GM19239 (cell line): Measurements from ENCODE around the gene ATP13A1.

Experiments used
- DNase-seq: peaks from one replicate; pipeline ENCODE4 v3.0.0; 2011; ENCODE audit warnings: low spot score; ENCODE audit not compliant: insufficient read length
- FAIRE-seq: peaks from 2 replicates; lab custom pipeline; 2011; peaks lifted over from hg19 to GRCh38; lab: Jason Lieb, UNC

The ATP13A1 gene

DNA sequence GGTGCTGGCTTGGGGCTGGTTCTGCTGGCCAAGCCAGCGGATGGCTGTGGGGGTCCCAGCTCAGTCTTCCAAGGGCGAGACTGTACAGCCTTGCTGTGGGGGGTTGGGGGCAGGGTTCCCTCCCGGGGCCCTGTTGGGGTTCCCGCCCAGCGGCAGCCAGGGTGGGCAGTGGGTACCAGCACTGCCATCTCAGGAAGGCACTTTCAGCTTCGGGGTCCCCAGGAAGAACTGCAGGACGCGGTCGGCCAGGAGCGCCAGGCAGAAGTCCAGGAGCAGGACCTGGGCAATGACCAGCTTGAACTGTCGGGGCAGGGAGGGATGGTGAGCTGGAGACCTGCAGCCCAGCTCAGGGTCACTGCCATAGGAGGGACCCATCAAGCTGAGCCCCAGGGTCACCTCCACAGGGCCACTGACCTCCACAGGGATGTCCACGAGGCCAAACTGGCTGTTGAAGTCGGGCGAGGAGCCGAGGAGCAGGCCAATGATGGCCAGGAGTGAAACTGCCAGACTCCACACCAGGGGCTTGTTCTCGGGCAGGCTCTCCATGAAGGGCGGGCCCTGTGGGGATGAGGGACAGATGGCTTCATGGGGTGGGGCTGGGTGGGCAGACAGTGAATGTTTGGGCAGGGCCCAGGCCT is 18.1 kb downstream of the ATP13A1 start:
- FAIRE-seq (no peak), DNase-seq (no peak)

DNA sequence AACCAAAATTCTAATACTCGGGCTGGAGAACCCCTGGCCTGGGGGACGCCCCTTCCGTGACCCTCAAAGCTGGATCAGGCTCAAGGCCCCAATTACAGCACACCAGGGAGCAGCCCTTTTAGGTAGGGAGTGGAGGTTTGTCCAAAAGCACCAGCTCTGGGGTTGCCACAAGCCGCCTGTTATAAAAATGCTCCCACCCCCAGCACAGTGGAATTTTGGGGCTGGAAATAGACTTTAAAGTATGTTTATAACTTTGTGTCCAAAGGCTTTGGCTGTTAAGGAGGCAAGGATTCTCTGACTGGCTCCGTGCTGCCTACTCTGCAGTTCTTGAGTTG is 19.5 kb downstream of the ATP13A1 start:
- FAIRE-seq (no peak), DNase-seq (no peak)

DNA sequence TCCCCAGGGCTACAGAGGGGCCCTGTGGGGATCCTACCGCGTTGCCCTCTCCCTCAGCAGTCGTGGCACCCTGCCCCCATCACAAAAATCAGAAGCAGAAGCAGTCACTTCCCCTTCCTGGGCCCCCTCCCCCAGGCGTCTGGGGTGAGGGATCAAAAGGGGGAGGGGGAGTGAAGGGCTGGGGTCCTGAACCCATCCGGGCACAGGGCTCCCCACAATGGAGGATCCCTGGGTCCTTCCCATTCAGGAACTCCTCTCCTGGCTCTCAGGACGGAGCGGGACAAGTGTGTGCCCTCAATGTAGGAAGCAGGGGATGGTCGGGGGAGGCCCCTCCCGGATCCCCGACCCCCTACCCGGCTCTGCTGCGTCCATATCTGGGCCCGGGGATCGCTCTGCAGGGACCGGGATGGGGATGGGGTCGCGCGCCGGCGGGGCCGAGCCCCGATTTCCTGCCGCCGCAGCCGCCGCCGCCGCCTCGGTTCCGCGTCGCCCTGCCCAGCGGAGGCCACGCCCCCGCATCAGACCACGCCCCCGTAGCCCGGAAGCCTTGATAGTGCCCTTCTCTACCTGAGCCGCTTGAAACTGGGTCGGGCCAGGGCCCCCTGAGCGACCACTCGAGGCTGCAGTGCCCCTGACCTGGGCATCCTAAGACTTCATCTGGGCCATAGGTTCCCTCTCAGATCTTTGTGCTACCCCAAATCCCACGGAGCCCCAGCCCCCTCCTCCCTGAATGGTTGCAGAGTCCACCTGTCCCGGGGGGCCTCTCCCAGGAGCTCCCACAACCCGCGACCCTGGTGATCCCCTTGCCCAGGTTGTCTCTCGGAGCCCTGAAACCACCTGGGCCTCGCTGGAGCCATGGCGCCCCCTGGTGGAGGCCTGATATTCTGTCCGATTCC is 20.1 kb downstream of the ATP13A1 start, which contains the start of gene GMIP:
Gene GMIP (minus strand): TSS at position 500 of the 896 bp plus-strand sequence. CDS start 128 bp downstream, at position 372.
- FAIRE-seq, result peak; percentile 77
- DNase-seq, result peak; percentile 98

DNA sequence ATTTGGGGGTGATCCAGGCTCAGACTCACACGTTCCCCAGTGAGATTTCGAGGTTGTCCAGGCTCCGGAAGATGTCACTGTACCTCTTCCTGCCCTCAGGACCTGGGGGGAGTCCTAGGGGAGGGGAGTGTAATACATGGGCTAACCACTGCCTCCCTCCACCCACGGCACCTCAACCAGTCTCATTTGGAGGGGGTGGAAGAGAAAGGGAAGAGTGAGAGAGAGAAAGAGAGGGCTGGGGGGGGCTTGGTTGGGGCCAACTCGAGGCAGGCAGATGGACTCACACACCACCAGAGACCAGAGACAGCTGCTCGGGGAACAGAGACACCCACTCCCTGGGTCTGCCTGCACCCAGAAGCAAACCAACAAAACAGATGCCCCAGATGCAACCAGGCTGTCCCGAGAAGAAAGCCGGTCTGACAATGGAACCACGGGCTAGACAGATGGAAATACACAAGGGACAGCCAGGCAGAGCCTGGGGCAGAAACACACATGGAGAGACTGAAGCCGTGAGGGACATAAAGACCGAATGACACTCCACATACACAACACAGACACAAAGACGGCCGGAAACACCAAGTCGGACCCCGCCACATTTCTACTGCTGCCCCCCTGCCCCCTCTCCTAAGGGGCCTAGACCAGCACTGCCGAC is 20.8 kb downstream of the ATP13A1 start:
- peak; percentile 74 for DNase-seq
- peak; percentile 78 for FAIRE-seq

DNA sequence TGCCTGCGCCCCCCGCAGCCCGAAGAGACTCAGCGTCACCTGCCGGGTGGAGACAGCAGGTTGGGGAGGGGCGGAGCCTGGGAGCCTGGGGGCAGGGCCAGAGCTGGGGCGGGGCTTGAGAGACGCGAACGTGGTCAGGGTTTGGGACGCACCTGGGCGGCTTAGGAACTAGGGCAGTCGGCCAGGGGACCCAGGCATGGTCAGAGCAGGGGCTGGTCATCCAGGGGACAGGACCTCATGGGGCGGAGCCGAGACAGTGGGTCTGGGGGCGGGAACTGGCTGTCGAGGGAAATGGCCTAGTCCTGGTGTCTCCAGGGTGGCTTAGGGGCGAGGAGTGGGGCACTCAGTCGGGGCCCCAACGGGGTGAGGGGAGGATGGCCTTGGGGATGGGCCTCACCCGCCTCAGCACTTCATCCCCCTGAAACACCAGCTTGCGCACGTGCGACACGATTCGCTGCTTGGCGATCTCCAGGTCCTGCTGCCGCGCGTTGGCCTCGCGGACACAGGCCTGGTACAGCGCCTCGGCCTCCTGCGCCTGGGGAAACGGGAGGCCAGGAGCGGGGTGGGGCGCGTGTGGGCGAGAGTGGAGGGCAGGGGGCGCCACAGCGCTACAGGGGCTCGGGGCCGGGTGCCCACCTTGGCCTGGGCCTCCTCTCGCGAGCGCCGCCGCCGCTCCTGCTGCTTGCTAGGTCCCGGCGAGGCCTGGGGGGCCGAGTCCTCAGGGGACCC is 25.8 kb downstream of the ATP13A1 start:
- DNase-seq, result no peak
- no peak for FAIRE-seq

DNA sequence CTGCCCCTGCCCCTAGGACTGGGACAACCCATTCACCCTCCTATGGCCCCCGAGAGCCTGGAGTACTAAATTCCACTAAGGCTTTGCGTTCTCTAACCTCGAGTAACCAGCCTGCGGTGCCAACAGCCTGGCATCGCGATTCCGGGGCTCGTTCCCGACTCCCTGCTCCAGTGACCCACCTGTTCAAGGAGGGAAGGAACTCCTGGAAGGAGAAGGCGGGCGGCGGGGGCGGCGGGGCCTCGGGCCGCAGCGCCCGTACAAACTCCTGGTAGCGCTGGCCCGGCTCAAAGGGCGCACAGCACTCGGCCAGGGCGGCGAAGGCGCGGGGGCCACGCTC is 26.3 kb downstream of the ATP13A1 start:
- DNase-seq (no peak), FAIRE-seq (no peak)

DNA sequence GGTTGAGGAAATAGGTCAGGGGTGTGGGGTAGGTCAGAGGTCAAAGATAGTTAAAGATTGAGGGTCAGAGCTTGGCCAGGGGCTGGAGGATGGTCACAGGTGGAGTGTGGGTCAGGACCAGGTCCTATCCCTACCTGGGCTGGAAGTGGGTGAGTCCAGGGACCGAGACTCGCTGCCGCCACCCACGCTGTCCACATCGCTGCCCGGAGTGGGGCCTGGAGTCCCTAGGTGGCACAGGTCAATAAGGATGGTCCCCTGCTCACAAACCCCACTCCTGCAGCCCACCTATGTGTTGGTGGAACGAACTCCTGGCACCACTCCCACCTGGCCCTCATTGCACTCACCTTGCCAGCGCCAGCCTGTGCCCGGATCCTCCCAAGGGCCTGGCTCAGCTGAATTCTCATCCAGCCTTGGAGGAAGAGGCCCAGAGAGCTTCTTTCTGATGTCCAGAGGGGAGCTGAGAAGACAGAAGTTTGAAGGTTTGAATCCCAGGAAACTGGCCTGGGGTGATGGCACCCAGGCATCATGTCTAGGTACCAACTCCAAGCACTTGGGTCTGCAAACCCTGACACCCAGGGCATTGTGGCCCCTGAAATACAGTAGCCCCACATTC is 26.8 kb downstream of the ATP13A1 start:
- DNase-seq (no peak), FAIRE-seq (no peak)

DNA sequence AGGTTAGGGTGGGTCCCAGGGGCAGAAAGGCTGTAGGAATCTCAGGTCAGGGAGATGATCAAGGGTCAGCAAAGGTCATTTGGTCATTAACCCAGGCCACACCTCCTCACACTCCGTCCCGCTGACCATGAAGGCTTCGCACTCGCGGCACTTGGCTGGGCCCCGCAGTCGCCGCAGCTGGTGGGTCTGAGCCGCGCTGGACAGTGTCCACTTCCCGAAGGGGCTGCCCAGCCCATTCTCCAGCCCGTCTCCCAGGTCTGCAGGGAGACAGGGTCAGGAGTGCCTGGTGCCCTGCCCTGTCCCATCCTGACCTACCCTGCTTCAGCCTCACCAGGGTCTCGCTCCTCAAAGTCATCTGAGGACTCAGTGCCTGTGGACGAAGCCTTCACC is 28.2 kb downstream of the ATP13A1 start:
- FAIRE-seq (no peak), DNase-seq (no peak)

DNA sequence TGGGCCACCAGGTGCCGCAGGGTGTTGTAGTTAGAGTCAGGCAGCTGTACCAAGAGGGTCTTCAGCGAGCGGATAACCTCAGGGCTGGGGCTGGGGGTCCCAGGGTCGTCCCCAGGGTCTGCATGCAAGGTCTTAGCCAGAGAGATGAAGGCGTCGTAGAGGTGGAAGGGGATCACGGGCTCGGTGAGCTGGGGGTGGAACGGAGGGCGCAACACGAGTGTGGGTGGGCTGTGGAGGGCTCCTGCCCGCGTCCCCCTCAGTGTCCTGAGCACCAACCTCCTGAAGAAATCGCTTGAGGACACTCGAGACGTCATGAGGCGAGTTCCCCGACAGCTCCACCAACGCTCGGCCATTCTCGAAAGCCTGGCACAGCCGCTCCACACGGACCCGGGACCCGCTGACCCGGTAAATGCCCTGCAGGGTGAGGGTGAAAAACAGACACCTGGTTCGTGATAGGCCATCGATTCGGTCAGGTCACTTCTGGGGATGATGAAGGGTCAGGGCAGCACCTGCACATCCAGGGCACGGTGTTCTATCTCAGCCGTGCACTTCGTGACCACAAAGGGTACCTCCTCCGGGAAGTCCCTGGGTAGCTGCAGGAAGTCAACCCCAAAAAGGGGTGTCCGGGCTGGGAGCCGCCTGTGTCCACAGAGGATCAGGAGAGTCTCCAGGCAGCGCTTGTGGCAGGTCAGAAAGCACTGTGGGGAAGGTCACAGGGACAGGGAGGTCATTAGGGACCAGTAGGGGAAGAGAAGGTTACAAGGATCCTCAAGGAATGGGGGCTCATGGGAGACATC is 28.8 kb downstream of the ATP13A1 start:
- FAIRE-seq, result no peak
- no peak for DNase-seq

DNA sequence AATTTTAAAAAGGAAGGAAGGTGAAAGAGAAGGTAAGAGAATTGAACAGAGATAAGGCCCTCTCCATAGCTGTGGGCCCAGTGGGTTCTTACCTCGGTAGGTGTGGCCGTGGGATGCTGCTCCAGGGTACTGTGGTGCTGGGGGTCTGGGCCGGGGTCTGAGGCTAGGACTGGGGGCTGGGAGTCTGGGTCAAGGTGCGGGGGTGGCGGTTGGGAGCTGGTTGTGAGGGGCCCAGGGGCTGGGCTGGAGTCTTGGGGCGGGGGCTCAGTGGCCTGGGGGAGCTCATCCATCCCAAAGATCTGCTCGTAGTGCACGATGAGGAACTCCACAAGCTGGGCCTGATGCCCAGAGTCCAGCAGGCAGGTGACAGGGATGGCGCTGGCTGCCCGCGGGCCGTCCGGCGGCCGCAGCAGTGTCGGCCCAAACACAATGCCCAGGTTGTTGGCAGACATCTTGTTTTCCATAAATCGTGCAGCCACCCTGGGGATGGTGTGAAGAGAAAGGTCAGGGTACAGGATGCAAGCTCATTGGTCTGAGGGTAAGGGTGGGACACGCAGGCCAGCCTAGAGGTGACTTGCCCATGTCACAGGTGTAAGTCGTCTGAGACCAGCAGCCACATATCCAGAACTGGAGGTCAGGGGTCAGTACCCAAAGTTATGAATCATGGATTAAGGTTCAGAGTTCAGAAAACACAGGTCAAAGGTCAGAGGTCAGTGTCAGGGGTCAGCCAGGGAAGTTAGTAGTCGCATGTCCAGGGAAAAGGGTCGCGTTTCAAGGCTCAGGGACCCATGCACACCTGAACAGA is 29.6 kb downstream of the ATP13A1 start:
- DNase-seq (no peak), FAIRE-seq (no peak)

DNA sequence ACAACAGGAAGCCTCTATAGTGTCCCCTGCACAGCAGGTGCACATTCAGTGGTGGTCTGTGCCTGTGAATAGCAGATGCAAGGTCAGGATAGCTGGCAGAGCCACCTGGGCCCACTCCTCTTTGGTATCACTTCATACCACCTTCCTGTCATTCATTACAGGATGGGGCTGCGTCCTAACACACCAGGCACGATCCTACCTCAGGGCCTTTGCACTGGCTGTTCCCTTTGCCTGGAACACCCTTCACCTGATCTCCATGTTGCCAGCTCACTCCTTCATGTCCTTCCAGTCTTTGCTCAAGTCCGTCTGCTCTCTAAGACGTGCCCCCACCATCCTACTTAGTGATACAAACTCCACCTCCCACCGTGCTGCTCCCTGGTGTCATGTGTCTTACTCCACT is 30.8 kb downstream of the ATP13A1 start:
- DNase-seq (no peak), FAIRE-seq (no peak)

DNA sequence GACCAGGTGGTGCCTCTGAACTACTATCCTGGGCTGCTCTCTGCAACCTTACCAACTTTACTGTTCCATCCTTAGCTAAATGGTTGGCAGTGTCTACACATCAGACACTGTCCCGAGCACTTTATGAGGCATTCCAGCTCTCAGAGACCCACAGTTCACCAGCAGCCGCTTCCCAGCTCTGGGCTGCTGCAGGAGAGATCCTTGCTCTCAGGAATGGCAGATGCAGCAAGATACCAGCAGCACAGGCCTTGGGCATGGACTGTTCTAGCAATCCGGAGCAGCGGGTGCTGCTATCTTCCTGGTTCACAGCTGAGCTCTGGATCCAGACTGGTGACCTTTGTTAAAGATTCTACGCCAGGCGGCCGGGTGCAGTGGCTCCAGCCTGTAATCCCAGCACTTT is 32.1 kb downstream of the ATP13A1 start:
- no peak for FAIRE-seq
- DNase-seq, result no peak

DNA sequence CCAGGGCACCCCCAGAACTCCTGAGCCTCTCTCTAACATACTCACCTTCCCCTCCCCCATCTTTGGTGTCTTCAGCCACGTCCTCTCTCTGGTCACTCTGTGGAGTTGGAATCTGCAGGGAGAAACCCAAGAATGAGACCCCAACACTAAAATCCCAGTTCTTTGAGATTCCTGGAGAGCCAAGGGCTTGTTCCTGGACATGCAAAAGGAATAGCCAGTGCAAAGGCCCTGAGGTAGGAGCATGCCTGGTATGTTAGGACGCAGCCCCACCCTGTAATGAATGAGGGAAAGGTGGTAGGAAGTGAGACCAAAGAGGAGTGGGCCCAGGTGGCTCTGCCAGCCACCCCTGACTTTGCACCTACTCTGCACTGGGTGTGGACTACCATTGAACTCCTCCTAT is 33.0 kb downstream of the ATP13A1 start:
- FAIRE-seq, result no peak
- DNase-seq, result no peak

DNA sequence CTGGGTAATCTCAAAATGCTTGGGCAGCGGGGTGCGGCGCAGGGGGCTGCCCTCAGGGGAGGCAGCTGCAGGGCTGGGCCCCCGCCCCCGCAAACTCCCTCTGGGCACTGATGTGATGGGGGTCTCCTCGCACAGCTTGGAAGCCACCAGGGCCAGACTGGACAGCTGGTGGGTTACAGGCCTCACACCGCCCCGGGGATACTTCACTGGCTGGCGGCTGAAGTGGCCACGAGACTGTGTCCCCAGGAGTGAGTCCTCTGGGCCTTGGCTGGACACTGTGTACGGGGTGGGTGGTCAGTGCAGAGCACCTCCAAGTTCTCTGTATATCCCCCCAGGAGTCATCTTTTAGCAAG is 33.4 kb downstream of the ATP13A1 start:
- DNase-seq, result no peak
- FAIRE-seq, result no peak

DNA sequence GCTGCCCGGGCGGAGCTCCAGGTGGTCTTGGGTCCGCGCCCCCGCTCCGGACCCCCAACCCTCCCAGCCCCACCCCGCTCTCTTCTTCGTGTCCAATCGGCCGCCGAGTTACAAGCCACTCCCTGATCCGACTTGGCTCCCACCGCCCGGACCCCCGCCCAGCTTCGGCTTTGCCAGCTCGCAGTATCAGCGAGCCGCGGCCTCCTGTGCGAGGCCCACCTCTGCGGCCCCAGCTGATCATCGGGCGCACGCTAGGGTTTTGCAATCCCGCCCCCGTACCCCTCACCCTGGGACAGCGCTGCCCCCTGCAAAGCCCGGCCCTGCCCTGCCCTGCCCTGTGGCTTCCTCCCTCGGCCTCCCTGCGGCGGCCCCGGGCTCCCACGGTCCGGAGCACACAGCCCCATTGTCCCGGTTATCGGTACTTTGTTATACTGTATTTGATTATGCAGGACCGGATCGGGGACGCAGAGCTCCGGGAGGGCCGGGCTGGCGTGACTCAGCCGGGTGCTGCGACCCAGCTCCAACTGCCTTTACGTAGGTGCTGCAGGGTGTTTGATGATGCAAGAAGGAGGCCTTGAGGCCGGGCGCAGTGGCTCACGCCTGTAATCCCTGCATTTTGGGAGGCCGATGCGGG is 34.9 kb downstream of the ATP13A1 start:
- FAIRE-seq, result no peak
- no peak for DNase-seq

DNA sequence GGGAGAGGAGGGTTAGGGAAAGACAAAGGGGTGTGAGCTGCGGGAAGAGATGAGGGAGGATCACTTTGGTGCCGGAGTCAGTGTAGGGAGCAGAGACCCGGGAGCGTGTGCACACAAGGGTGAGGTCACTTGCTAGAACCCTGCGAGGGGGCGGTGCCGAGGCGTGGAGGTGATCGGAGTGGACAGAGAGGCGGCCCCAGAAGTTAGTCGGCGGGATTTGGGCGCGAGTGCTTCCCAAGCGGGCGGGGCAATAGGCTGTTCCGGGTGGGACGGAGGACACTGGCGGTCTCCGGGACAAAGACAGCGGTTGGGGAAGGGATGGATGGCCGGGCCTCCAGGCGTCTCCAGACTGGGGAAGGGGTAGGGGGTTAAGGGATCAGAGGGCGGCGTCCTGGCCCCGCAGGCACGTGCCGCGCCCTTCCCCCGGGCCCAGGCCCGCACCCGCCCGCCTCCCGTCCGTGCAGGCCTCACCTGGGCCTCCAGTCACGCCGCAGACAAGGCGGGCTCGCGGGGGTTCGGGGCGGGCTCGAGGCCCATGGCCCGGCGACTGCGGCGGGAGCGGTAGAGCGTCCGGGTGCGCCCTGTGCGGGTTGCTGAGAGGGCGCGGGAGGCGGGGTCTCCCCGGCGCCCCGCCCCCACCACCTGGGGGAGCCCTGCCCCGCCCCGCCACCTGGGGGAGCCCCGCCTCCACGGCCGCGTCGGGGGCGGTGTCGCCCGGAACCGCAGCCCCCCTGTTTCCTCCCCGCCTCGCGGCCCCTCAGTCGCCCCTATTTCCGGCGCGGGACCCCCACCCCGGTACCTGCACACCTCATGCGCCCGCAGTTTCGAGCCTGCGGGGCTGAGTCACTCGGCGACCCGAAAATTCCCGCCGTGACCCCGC is 35.6 kb downstream of the ATP13A1 start, which contains the start of gene LPAR2:
Gene LPAR2 (minus strand): TSS at position 600 of the 880 bp plus-strand sequence. CDS start 945 bp downstream, outside the sequence.
- DNase-seq (peak; percentile 93), FAIRE-seq (peak; percentile 60)
